Measurements from ENCODE around the gene TFB1M. TPM values are rescaled to one million over a fixed set of nuclear protein-coding genes. Genes with fewer than 3 reads are reported as not detected.

TFB1M gene
- total RNA-seq, 2 donors from 2014 or later, result 38.8 to 43.0 TPM

GRCh38 chr6:155267411-155267810, 46.9 kb downstream of the TFB1M start:
- Histone ChIP-seq H3K36me3 (ENCODE audit: control insufficient read depth, insufficient read depth, low read length) (peaks cover 49% of the 10 kb centered on the region), H3K4me3 (ENCODE audit: low read length) (peak overlapping the region; percentile 42), H3K9me3 (ENCODE audit: control insufficient read depth, low read length) (peaks cover 9% of the 10 kb centered on the region), H3K4me1 (ENCODE audit: control insufficient read depth, insufficient read depth, low read length) (peaks cover 7% of the 10 kb centered on the region), H3K27me3 (ENCODE audit: control insufficient read depth, insufficient read depth, low read length, poor library complexity, severe bottlenecking) (no peaks in the 10 kb centered on the region), H3K9ac (ENCODE audit: extremely low read depth, low read length, poor library complexity, severe bottlenecking) (no peak overlapping the region), H3K27ac (ENCODE audit: low read depth, low read length) (no peak overlapping the region)
- peaks cover 27% of the 10 kb centered on the region for H3K4me1 Mint-ChIP-seq
- no peak overlapping the region for H3K4me3 Mint-ChIP-seq
- no peak overlapping the region for H3K27ac Mint-ChIP-seq
- no peaks in the 10 kb centered on the region for H3K27me3 Mint-ChIP-seq (ENCODE audit: insufficient read depth)
- 86 to 89% methylated on average over 1 to 2 of the region's 2 CpGs for WGBS, 2 experiments (ENCODE audit: insufficient coverage in 1 of 2, insufficient read length in 1 of 2)
- no peak for DNase-seq
- TF ChIP-seq CTCF (conservative IDR thresholded peaks at IDR 0.05), result no peak
- peaks cover 14% of the 10 kb centered on the region for H3K9me3 Mint-ChIP-seq
- H3K36me3 Mint-ChIP-seq (ENCODE audit: low read depth), result peaks cover 47% of the 10 kb centered on the region

- DNase-seq, result no peak
- TF ChIP-seq CTCF (conservative IDR thresholded peaks at IDR 0.05), result peak; percentile 58
- WGBS, 2 experiments (ENCODE audit: insufficient coverage in 1 of 2, insufficient read length in 1 of 2), result 90 to 94% methylated on average over 3 to 4 of the region's 4 CpGs
- Histone ChIP-seq H3K4me1 (ENCODE audit: control insufficient read depth, insufficient read depth, low read length) (peaks cover 7% of the 10 kb centered on the region), H3K9ac (ENCODE audit: extremely low read depth, low read length, poor library complexity, severe bottlenecking) (no peak overlapping the region), H3K4me3 (ENCODE audit: low read length) (no peak overlapping the region), H3K27ac (ENCODE audit: low read depth, low read length) (no peak overlapping the region), H3K27me3 (ENCODE audit: control insufficient read depth, insufficient read depth, low read length, poor library complexity, severe bottlenecking) (no peaks in the 10 kb centered on the region), H3K9me3 (ENCODE audit: control insufficient read depth, low read length) (peaks cover 9% of the 10 kb centered on the region), H3K36me3 (ENCODE audit: control insufficient read depth, insufficient read depth, low read length) (peaks cover 40% of the 10 kb centered on the region)
- Mint-ChIP-seq H3K4me1 (peaks cover 36% of the 10 kb centered on the region), H3K9me3 (peaks cover 14% of the 10 kb centered on the region), H3K27ac (no peak overlapping the region), H3K4me3 (no peak overlapping the region), H3K27me3 (ENCODE audit: insufficient read depth) (no peaks in the 10 kb centered on the region), H3K36me3 (ENCODE audit: low read depth) (peaks cover 47% of the 10 kb centered on the region)
These were observed 48.3 kb downstream of the TFB1M start for GRCh38 chr6:155265843-155266535.

GRCh38 chr6:155264693-155265320, 49.5 kb downstream of the TFB1M start:
- Histone ChIP-seq H3K27me3 (ENCODE audit: control insufficient read depth, insufficient read depth, low read length, poor library complexity, severe bottlenecking) (no peaks in the 10 kb centered on the region), H3K36me3 (ENCODE audit: control insufficient read depth, insufficient read depth, low read length) (peaks cover 47% of the 10 kb centered on the region), H3K4me1 (ENCODE audit: control insufficient read depth, insufficient read depth, low read length) (peaks cover 4% of the 10 kb centered on the region), H3K9me3 (ENCODE audit: control insufficient read depth, low read length) (peaks cover 9% of the 10 kb centered on the region), H3K27ac (ENCODE audit: low read depth, low read length) (no peak overlapping the region), H3K9ac (ENCODE audit: extremely low read depth, low read length, poor library complexity, severe bottlenecking) (no peak overlapping the region), H3K4me3 (ENCODE audit: low read length) (no peak overlapping the region)
- Mint-ChIP-seq H3K36me3 (ENCODE audit: low read depth) (peaks cover 47% of the 10 kb centered on the region), H3K4me3 (no peak overlapping the region), H3K27me3 (ENCODE audit: insufficient read depth) (no peaks in the 10 kb centered on the region), H3K27ac (no peak overlapping the region), H3K4me1 (peaks cover 30% of the 10 kb centered on the region), H3K9me3 (peaks cover 14% of the 10 kb centered on the region)
- no peak for TF ChIP-seq CTCF (conservative IDR thresholded peaks at IDR 0.05)
- WGBS, 2 experiments (ENCODE audit: insufficient coverage in 1 of 2, insufficient read length in 1 of 2), result 92 to 100% methylated on average over 3 to 9 of the region's 9 CpGs
- DNase-seq, result no peak
